ENCODE results near the gene RNLS. TPM values are rescaled to one million over a fixed set of nuclear protein-coding genes. Genes with fewer than 3 reads are reported as not detected.

The RNLS gene
- total RNA-seq, 1 experiment from 2014 or later = not detected

DNA sequence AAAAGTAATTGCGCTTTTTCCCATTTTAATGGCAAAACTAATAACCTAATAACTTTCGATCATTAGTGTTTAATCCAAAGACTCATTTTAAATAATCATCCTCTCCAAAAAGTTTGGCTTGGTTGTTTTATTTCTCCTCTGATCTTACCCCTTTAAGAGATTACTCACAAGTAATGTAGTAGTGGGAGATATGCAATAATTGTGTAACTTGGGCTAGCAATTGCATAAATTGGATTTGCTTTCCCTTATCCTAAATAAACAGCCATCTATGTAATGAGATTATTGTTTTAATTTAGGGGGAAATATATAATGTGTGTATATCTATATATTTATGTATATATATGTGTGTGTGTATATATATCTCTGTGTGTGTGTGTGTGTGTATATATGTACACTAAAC is 82.5 kb downstream of the RNLS start:
- no peaks in the 10 kb centered on the region for H3K36me3 Mint-ChIP-seq (ENCODE audit: insufficient read depth, unreplicated experiment)
- intact Hi-C loops (cut with micrococcal nuclease) = no loop called here
- DNase-seq (ENCODE audit: unreplicated experiment) = peak; percentile 55
- H3K27me3 Mint-ChIP-seq (ENCODE audit: insufficient read depth, unreplicated experiment) = no peaks in the 10 kb centered on the region
- POLR2A ChIA-PET = interaction anchor here (0.6 to 2.4 kb wide), 5 partner anchors 9 to 724 kb away, joined by 3 to 20 read pairs (median 5); no protein-coding TSS in a partner anchor
- no peaks in the 10 kb centered on the region for H3K9me3 Mint-ChIP-seq (ENCODE audit: unreplicated experiment)
- BruUV-seq (replicated peaks) = no TSS peak
- peak overlapping the region; percentile 10 for H3K4me3 Mint-ChIP-seq (ENCODE audit: unreplicated experiment)
- TF ChIP-seq, protein P1, sequence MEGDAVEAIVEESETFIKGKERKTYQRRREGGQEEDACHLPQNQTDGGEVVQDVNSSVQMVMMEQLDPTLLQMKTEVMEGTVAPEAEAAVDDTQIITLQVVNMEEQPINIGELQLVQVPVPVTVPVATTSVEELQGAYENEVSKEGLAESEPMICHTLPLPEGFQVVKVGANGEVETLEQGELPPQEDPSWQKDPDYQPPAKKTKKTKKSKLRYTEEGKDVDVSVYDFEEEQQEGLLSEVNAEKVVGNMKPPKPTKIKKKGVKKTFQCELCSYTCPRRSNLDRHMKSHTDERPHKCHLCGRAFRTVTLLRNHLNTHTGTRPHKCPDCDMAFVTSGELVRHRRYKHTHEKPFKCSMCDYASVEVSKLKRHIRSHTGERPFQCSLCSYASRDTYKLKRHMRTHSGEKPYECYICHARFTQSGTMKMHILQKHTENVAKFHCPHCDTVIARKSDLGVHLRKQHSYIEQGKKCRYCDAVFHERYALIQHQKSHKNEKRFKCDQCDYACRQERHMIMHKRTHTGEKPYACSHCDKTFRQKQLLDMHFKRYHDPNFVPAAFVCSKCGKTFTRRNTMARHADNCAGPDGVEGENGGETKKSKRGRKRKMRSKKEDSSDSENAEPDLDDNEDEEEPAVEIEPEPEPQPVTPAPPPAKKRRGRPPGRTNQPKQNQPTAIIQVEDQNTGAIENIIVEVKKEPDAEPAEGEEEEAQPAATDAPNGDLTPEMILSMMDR (IDR thresholded peaks at IDR 0.05; ENCODE audit: unreplicated experiment) = no peak
- no peak overlapping the region for H3K27ac Mint-ChIP-seq (ENCODE audit: low read depth, unreplicated experiment)
- H3K4me1 Mint-ChIP-seq (ENCODE audit: insufficient read depth, unreplicated experiment) = peaks cover 19% of the 10 kb centered on the region
- CTCF ChIA-PET = interaction anchor here (0.6 kb wide), 1 partner anchor 9 kb away, joined by 3 read pairs; no protein-coding TSS in a partner anchor

DNA sequence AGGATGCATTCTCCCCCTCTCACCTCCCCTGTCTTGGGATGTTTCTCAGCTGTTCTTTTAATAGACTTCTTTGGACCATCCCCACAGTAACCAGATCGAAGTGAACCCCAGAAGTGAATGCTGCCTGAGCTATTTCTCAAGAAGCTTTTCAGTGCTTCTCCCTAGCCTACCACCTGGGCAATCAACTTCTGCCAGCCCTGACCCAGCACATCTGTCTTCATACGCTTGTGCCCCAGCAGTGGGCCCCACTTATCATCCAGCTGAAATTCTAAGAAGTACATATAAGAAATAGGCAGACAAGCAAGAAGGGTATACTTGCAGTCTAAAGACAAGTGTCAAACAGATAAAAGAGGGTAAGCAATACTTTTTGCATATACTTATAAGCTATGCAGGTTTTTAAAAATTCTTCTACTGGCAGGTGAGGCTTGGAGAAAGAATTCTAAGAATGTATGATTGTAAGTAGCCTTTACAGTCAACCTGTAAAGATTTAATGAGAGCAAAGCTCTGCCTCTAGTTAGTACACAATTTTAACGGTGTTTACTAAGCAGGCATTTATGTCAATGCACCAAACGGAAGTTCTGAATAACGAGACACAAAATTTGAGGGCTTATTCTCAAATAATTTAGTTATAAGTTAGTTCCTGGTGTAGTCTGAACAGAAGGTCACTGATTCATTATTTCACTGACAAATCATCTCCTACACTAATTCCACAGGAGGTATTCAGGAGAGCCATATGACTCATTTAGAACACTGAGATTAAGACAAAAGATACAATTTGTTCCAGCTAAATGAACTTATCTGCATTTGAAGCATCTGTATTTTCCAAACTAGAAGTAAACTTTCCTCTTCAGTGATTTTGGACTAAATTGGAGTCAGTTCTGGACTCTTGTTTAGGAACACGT is 83.3 kb downstream of the RNLS start:
- peak; percentile 39 for DNase-seq (ENCODE audit: unreplicated experiment)
- Mint-ChIP-seq H3K27me3 (ENCODE audit: insufficient read depth, unreplicated experiment) (no peaks in the 10 kb centered on the region), H3K4me3 (ENCODE audit: unreplicated experiment) (peak overlapping the region; percentile 10), H3K4me1 (ENCODE audit: insufficient read depth, unreplicated experiment) (peaks cover 19% of the 10 kb centered on the region), H3K9me3 (ENCODE audit: unreplicated experiment) (no peaks in the 10 kb centered on the region), H3K36me3 (ENCODE audit: insufficient read depth, unreplicated experiment) (no peaks in the 10 kb centered on the region), H3K27ac (ENCODE audit: low read depth, unreplicated experiment) (no peak overlapping the region)
- intact Hi-C loops (cut with micrococcal nuclease) = no loop called here
- ChIA-PET POLR2A (interaction anchor here (0.7 to 2.4 kb wide), 11 partner anchors 8 to 53 kb away, joined by 3 to 20 read pairs (median 5); no protein-coding TSS in a partner anchor), CTCF (interaction anchor here (0.7 to 1.5 kb wide), 5 partner anchors 20 to 97 kb away, joined by 3 to 4 read pairs (median 4); no protein-coding TSS in a partner anchor)
- TF ChIP-seq, protein P1 (IDR thresholded peaks at IDR 0.05; ENCODE audit: unreplicated experiment) = no peak
- no TSS peak for BruUV-seq (replicated peaks)

DNA sequence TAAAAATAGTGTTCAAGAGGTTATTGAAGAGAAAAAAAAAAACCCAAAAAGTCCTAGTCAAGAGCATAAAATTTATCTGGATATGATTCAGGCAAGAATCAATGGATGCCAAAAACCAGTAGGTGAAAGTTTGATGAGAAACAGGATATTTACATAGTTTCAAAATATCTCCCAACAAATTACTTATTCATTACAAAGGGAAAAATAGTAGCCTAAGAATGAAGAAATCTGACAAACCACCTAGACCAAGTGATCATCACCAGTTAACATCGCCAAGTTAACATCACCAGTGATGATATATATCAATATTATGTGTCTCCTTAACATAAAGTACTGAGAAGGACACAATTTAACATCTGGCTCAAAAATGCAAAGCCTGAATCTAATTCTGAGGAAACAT is 85.2 kb downstream of the RNLS start:
- POLR2A ChIA-PET = no interaction called here
- H3K4me1 Mint-ChIP-seq (ENCODE audit: insufficient read depth, unreplicated experiment) = peaks cover 28% of the 10 kb centered on the region
- BruUV-seq (replicated peaks) = no TSS peak

DNA sequence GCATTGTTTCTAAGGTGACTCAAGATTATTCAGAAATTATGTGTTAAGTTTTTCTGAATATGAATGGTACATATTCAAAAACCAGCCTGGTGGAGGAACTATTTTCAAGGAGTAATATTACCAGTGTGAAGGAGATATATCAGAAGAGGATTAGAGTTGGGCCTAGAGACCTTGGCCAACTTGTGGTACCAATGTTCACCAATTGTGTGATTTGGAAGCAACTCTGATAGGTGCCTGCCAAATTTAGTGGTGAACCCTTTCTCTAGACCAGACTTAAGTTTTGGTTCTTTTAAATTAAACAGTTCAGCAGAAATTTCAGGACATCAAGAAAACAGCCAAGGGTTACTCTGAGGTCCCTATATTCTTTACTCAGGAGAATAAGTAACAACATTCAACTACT is 88.6 kb downstream of the RNLS start:
- ChIA-PET CTCF (no interaction called here), POLR2A (no interaction called here)
- H3K4me1 Mint-ChIP-seq (ENCODE audit: insufficient read depth, unreplicated experiment) = peaks cover 14% of the 10 kb centered on the region
- no peaks in the 10 kb centered on the region for H3K27me3 Mint-ChIP-seq (ENCODE audit: insufficient read depth, unreplicated experiment)
- no TSS peak for BruUV-seq (replicated peaks)
- H3K4me3 Mint-ChIP-seq (ENCODE audit: unreplicated experiment) = no peak overlapping the region
- TF ChIP-seq, protein P1 (IDR thresholded peaks at IDR 0.05; ENCODE audit: unreplicated experiment) = no peak
- peaks cover 7% of the 10 kb centered on the region for H3K36me3 Mint-ChIP-seq (ENCODE audit: insufficient read depth, unreplicated experiment)
- no peak for DNase-seq (ENCODE audit: unreplicated experiment)
- intact Hi-C loops (cut with micrococcal nuclease) = no loop called here
- H3K9me3 Mint-ChIP-seq (ENCODE audit: unreplicated experiment) = no peaks in the 10 kb centered on the region
- H3K27ac Mint-ChIP-seq (ENCODE audit: low read depth, unreplicated experiment) = no peak overlapping the region

More for the DNA sequence above, 85.2 kb downstream of the RNLS start:
- Mint-ChIP-seq H3K9me3 (ENCODE audit: unreplicated experiment) (no peaks in the 10 kb centered on the region), H3K27me3 (ENCODE audit: insufficient read depth, unreplicated experiment) (no peaks in the 10 kb centered on the region), H3K4me3 (ENCODE audit: unreplicated experiment) (no peak overlapping the region), H3K36me3 (ENCODE audit: insufficient read depth, unreplicated experiment) (peaks cover 7% of the 10 kb centered on the region), H3K27ac (ENCODE audit: low read depth, unreplicated experiment) (no peak overlapping the region)
- no peak for DNase-seq (ENCODE audit: unreplicated experiment)
- TF ChIP-seq, protein P1 (IDR thresholded peaks at IDR 0.05; ENCODE audit: unreplicated experiment) = no peak
- CTCF ChIA-PET = no interaction called here
- intact Hi-C loops (cut with micrococcal nuclease) = no loop called here
